ENCODE data around the gene VWA8.

DNA sequence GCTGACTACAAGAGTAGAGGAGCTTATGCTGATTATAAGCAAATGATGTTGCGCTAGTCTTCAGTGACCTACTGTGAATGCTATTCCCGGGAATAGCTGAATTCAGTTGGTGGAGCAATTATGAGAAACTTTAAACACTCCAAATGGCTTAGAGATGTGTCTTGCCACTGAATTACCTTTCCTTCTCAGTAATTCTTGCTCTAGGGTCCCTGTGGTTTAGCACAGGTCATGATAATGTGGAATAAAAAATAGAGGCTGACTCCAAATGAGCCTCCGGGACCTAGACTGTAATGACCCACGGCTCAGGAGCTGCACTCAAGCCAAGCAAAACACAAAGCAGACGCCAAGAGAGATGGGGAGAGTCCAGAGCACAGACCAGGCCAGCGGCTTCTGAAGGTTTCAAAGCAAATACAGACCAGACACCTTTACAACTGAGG is 378.9 kb downstream of the VWA8 start:
- TF ChIP-seq, protein P1, sequence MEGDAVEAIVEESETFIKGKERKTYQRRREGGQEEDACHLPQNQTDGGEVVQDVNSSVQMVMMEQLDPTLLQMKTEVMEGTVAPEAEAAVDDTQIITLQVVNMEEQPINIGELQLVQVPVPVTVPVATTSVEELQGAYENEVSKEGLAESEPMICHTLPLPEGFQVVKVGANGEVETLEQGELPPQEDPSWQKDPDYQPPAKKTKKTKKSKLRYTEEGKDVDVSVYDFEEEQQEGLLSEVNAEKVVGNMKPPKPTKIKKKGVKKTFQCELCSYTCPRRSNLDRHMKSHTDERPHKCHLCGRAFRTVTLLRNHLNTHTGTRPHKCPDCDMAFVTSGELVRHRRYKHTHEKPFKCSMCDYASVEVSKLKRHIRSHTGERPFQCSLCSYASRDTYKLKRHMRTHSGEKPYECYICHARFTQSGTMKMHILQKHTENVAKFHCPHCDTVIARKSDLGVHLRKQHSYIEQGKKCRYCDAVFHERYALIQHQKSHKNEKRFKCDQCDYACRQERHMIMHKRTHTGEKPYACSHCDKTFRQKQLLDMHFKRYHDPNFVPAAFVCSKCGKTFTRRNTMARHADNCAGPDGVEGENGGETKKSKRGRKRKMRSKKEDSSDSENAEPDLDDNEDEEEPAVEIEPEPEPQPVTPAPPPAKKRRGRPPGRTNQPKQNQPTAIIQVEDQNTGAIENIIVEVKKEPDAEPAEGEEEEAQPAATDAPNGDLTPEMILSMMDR (optimal IDR thresholded peaks at IDR 0.05 in 1 of 3, IDR thresholded peaks at IDR 0.05 in 1 of 3, conservative IDR thresholded peaks at IDR 0.05 in 1 of 3; ENCODE audit: extremely low read depth in 1 of 3, insufficient read depth in 2 of 3, low read length in 3 of 3) = no peak
- TF ChIP-seq EZH2 (IDR thresholded peaks at IDR 0.05; ENCODE audit: low read length) = no peak
